ENCODE results near the gene PPP2R5D.
"Not testable (repeated sequence)": the region's sequence is repeated elsewhere in the genome, so short reads cannot be mapped to it uniquely, and the experiment has no call there.

PPP2R5D gene

DNA sequence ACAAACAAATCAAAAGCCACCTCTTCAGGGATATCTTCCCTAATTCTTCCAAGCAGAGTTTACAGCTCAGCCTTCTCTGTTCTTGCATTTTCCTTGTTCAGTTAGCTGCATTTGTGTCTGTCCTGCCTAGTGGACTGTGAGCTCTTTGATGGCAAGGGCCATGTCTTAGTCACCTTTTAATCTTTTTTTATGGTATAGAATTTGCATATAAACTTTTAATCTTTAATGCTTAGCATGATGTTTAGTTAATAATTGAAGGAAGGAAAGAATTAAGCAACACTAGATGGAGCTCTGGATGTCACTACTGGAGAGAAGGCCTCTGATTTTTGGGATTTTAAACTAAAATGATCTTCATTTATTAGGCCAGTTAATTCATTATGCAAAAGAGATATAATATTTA is 12.1 kb downstream of the PPP2R5D start:
- DNase-seq (ENCODE audit: low read depth) = no peak

DNA sequence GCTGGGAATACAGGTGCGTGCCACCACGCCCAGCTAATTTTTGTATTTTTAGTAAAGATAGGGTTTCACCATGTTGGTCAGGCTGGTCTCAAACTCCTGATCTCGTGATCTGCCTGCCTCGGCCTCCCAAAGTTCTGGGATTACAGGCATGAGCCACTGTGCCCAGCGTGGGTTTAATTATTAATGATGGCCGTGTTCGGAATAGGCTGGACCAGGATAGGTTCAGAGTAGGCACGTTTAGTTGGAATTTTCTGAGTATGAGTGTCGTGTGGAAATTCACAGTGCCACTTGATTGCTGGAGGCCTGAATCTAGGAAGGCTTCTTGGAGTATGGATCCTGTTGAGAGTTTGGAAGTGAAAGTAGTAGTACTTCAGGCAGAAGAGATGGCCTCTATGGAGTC is 13.8 kb downstream of the PPP2R5D start:
- DNase-seq (ENCODE audit: low read depth) = not testable (repeated sequence)

DNA sequence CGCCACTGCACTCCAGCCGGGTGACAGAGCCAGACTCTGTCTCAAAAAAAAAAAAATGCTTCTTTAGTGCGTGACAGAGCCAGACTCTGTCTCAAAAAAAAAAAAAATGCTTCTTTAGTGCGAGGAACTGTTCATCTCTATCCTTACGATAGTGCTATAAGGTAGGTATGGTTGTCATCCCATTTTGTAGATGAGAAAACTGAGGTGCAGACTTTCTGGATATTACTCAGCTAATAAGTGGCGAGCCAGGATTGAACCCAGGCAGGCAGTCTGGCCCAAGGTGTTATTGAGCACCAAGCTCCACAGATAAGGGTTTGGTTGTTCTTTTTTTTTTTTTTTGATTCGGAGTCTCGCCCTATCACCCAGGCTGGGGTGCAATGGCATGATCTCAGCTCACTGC is 17.5 kb downstream of the PPP2R5D start:
- DNase-seq (ENCODE audit: low read depth) = no peak

DNA sequence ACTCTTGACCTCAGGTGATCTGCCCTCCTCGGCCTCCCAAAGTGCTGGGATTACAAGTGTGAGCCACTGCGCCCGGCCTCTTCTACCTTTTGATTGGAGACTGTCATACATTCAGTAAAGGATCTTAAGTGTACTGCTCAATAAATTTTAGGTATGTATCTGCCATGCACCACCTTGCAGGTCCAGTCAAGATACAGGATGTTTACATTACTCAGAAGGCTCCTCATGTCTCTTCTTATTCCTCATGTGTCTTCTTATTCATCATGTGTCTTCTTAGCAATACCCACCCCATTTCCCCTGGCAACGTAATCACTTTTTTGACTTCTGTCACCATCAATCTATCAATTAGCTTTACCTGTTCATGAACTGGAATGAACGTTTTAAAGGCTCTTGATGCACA is 21.5 kb downstream of the PPP2R5D start:
- no peak for DNase-seq (ENCODE audit: low read depth)

DNA sequence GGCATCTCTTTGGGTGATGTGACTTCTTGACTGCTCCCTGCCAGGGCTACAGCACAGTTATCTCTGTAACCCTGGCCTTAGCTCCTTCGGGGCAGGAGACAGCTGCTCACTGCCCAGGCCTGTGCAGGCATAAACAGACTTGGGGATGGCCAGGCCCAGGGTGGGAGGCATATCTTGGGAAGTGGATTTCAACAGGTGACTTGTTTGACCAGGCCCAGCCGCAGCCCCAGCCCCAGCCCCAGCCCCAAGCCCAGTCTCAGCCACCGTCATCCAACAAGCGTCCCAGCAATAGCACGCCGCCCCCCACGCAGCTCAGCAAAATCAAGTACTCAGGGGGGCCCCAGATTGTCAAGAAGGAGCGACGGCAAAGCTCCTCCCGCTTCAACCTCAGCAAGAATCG is 21.9 kb downstream of the PPP2R5D start:
- no peak for DNase-seq (ENCODE audit: low read depth)

DNA sequence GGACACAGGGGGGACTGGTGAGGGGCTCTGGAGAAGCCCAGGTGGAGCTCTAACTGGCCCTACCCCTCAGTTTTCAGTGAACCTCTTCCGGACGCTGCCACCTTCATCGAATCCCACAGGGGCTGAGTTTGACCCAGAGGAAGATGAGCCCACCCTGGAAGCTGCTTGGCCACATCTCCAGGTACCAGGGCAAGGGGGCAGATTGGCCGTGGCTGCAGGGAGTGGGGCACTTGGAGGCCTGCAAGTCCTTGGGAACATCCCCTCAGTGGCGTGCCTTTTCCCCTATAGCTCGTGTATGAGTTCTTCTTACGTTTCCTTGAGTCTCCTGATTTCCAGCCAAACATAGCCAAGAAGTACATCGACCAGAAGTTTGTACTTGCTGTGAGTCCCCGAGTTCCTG is 22.8 kb downstream of the PPP2R5D start:
- DNase-seq (ENCODE audit: low read depth) = no peak

DNA sequence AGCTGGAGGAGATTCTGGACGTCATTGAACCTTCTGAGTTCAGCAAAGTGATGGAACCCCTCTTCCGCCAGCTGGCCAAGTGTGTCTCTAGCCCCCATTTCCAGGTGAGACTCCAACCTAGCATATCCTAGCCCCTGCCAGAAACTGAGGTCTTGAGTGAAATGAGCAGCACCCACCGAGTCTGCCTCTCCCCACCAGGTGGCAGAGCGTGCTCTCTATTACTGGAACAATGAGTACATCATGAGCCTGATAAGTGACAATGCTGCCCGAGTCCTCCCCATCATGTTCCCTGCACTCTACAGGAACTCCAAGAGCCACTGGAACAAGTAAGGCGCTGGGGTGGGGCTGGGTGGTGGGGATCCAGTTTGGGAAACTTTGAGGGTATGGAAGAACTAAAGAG is 24.8 kb downstream of the PPP2R5D start:
- no peak for DNase-seq (ENCODE audit: low read depth)

DNA sequence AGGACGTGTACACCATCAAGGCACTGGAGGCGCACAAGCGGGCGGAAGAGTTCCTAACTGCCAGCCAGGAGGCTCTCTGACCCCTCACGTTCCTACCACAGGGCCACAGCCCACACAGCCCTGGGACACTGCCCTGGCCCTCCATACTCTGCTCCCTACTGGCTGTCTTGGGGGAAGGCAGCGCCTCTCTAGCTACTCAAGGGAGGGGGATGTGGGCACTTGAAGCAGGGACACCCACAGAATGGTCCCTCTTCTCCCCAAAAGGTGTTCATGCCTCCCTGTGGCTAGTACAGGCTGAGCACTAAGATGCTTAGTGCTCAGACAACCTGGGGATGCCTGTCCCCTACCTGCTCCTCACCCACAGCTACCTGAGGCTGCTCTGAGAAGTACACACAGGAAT is 26.8 kb downstream of the PPP2R5D start:
- no peak for DNase-seq (ENCODE audit: low read depth)

DNA sequence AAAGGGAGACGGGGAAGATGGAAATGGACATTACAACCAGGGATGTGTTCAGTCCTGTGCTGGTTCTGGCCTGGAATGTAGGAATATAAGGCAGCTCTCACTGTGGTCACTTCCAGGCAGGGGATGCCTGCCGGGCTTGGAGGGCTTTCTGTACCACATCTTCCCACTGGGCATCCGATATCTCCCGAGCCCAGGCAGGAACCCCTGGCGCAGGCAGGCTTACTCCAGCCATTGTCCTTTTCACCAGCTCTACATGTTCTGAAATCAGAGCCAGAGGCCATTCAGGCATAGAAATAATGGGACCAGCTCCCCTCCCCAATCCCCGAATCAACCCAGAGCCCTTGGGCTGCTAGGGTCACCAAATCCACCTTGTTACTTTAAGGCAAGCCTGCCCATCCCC is 28.0 kb downstream of the PPP2R5D start:
- no peak for DNase-seq (ENCODE audit: low read depth)

DNA sequence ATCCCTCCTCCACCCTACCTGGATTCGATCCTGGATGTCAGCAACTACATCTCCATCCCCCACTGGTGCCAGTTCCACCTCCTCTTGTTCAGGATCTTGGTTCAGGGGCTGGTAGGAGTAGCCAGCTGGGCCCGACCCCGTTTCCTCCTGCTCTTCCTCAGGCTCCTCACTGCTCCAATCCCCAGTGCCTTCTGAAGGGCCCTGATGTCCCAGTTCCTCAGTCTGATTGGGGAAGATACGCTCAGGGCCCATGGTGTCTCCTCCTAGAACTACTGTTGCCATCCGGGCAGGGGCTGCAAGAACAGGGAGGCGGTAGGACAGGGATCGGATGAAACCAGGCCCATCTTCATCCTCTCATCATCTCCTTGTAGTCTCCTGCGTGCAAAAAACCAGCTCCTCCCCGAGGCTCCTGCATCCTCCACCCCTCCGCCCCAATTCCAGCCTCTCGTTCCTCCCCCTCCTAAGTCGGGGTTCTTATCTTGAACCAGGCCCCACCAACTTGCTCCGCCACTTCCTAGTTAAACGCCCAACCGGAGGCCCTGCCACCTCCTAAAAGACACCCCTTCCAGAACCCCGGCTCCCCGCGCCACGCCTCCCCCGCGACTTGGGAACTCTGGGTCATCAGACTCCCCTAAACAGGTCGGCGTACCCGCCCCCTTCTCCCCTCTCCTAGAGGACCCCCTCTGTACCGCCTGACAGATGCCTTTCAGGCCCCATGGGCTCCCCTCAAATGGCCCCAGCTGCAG is 28.9 kb downstream of the PPP2R5D start:
- DNase-seq (ENCODE audit: low read depth) = no peak

DNA sequence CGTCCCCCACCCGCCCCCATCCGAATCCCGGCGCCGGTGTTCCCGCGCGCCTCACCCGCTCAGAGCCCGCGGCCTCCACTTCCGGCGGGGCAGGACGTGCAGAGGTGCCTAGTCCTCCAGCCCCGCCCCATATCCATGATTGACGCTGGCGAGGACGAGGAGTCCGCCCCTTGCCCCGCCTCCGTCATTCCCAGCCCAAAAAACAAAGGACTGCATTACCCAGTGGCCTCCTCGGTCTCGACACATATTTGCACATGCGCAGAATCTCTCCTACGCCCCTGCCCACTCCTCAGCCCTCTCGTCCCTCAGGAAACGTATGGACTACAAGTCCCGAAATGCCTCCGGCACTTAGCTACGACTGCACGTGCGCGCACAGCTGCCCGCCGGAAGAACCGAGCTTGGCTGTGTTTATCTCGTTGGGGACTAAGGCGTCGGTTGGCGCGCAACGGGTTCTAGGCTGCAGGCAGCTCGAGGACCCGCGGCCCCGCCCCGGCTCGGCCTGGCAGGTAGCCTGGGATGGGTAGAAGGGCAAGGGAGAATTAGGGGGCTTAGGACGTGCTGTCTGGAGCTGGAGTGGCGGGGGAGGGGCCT is 29.6 kb downstream of the PPP2R5D start, which contains the start of the genes KLHDC3 and MEA1:
KLHDC3 (plus strand) TSS at position 407 of the 591 bp plus-strand sequence. CDS start 2,944 bp downstream, outside the sequence.
MEA1 (minus strand) TSS at position 104 of the 591 bp plus-strand sequence. CDS start 133 bp downstream, outside the sequence.
- DNase-seq (ENCODE audit: low read depth) = peak; percentile 86

DNA sequence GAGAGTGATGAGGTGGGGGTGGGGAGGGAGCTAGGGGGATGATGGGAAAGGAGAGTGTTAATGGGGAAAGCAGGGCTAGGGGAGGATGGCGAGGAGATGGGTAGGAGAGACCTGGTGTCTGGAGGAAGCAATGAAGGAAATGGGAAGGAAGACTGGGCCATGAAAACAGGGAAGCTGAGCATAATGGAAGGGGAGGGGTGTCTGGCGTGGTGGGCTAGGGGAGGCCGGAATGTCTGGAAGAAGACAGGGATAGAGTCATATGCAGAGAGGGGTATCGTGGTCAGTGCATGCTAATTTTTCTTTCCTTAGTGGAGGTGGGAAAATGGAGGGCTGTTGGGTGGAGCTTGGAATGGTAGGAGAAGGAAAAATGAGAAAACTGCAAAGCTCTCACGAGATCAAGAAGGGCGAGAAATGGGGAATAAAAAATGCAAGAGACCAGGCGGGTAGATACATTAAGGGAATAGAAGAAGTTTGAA is 30.1 kb downstream of the PPP2R5D start:
- DNase-seq (ENCODE audit: low read depth) = no peak

DNA sequence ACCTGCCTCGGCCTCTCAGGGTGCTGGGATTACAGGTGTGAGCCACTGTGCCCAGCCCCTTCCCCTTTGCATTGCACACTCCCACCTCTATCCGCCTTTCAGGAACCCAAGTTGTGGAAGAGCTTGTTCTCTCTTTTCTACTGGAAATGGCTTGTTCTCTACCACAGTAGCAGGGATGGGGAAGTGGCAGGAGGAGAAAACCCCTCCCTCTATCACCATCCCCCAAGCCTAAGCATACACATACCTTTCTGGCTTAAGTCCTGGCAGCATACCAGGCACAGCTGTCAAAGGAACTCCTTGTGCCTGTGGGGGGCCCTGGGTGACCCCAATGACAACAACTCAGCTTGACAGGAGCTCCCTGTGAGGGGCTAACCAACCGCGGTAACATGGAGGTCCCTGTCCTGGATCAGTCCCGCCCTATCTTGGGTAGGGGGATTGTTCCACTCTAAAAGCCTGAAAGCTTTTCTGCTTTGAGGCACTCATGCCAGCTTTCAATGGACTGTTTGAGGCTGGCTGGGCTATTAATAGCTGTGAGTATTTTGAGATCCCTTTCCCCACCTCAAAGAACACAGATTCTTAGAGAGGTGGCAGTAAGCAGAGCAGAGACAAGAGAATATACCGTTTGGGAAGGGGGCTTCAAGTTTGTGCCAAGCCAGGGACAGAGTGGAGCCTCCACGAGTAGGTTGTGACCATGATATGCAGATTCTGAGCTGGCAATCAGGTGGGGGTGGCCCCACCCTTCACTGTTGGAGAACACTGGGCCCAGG is 32.0 kb downstream of the PPP2R5D start:
- DNase-seq (ENCODE audit: low read depth) = no peak

DNA sequence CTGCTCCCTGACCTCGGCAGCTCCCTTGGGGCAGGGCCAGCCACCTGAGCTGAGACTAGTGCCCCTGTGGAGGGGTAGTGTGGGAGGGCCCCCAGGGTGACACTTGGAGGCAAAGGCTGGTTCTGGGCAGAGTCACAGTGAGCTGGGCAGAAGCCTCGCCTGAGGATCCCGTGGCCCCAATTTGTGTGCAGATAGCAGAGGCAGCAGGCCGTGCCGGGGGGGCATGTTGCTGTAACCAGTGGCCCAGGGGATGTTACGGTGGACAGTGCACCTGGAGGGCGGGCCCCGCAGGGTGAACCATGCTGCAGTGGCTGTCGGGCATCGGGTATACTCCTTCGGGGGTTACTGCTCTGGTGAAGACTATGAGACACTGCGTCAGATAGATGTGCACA is 32.6 kb downstream of the PPP2R5D start:
- DNase-seq (ENCODE audit: low read depth) = no peak

DNA sequence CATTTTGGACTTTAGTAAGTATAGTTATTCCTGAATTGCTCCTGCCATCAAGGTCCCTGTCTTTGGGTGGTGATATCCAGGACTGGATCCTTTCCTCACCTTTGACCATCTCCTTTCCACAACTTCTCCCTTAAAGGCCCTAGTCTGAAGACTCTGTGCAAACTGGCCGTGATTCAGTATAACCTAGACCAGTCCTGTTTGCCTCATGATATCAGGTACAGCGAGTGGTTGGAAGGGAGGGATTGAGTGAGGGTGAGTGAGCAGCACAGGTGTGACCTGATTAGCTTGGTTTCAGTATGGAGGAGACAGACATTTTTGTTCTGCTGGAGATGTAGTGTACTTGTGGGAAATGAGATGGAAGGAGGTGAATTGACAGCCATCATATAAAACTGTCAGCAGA is 34.8 kb downstream of the PPP2R5D start:
- no peak for DNase-seq (ENCODE audit: low read depth)

DNA sequence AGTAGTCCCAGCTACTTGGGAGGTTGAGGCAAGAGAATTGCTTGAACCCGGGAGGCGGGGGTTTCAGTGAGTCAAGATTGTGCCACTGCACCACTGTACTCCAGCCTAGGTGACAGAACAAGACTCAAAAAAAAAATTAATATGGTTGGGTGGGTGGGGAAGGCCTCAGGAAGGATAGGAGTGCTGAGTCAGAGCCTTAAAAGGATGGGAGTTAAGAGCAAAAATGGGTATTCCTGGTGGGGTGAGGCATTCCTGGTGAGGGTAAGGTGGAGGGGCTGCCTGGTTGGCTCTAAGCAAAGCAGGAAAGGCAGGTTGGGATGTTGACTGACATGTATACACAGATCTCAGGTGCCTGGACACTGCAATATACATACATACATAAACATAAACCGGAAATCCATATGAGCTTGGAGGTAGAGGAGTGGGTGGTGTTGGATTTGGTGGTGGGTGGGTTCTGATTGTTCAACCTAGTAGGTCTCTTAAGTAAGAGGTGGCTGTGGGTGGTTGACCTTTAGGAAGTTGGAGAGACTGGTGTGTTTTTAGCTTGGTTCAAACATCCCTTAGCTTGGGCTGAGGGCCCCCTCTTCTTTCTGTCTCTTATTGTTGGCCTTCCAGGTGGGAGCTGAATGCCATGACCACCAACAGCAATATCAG is 35.8 kb downstream of the PPP2R5D start:
- DNase-seq (ENCODE audit: low read depth) = no peak

DNA sequence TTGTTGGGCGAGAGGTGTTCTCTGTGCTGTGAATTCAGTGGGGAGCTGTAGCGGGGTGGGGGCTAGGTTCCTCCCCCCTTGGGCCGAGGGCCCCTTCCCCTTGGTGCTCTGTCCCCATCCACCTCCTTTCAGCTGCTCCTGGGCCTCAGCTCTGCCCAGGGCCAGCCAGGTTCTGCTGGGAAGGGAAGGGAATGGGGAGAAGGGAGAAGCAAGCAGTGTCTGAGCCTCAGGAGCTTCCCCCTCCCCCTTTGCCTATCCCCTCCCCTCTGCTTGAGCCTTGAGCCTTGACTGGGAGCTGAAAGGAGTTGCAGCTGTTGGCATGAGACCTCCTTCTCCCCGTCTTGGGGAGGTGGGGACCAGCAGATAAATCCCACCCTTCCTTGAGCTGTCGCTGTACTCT is 36.5 kb downstream of the PPP2R5D start:
- DNase-seq (ENCODE audit: low read depth) = no peak

DNA sequence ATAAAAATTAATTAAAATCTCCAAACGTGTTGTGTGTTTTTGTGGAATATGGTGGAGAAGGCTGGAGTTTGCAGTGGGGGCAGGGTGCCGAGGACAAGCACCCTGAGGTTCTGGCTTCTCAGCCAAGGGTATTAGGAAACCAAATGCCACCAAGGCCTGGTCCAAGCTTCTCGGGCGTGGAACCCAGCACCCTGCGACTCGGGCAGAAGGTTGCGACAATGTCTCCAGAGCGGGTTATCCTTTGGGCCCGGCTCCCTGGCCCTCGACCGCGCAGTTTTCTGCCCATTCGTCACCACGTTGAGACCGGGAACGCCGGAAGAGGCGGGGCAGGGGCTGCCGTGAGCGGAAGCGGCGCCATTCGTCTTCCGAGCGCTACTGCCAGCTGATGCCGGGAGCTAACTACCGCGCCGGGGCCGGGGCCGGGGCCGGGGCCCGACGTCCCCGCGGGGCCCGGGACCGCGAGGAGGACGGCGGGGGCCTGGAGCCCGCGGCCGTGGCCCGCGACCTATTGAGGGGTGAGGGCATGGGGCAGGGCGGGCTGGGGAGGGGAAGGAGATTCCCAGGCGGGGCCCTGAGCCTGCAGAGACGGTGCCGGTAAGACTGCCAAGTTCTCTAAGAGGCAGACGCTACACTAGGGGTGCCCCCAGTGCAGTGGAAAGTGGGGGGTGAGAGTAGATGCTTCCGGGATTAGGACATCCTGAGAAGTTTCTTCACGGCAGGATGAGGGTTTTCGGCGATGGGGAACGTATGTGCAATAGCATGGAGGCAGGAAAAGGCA is 37.1 kb downstream of the PPP2R5D start, which contains the start of gene RRP36:
RRP36 (plus strand) TSS at position 354 of the 778 bp plus-strand sequence; CDS start at position 386, 32 bp downstream.
- DNase-seq (ENCODE audit: low read depth) = peak; percentile 53

DNA sequence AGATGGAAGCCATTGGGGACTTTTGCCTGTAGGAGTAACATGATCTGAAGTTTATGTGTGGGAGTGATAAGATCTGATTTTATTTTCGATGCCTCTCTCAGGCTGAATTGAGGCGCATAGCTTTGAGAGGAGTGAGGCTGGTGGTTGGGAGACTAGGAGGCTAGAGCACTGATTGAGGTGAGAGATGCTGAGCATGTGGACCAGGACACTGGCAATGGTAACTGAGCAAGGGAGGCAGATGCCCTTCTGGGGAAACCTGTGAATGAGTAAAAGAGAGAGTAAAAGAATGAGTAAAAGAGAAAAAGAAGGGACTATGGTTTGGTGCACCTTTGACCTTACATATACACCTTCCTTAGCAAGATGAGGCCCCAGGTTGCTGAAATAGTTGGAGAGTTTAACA is 40.1 kb downstream of the PPP2R5D start:
- DNase-seq (ENCODE audit: low read depth) = no peak

DNA sequence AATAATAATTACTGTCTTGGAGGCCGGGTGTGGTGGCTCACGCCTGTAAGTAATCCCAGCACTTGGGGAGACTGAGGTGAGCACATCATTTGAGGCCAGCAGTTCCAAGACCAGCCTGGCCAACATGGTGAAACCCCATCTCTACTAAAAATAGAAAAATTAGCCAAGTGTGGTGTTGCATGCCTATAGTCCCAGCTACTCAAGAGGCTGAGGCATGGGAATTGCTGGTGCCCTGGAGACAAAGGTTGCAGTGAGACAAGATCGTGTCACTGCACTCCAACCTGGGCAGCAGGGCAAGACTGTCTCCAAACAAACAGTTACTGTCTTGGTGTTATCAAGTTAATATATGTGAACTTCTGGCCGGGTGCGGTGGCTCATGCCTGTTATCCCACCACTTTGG is 42.0 kb downstream of the PPP2R5D start:
- DNase-seq (ENCODE audit: low read depth) = no peak

DNA sequence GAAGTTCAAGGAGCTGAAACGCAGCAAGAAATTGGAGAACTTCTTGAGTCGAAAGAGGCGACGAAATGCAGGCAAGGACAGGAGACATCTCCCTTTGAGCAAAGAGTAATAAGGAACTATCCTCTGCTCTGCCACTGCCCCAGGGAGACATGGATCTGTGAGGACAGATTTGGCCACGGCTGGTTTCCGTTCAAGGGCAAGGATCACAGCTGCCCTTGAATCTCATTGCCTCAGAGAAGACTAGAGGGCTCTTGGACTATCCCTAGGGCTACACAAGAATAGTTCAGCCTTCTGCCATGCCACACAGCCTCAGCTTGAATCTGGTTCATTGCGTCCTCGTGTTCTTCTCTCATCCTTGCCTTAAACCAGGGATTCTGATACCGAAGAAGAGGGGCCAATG is 44.8 kb downstream of the PPP2R5D start:
- DNase-seq (ENCODE audit: low read depth) = no peak

All from stimulated activated CD8-positive, alpha-beta memory T cell treated with anti-CD3 and anti-CD28 coated beads, Interleukin-15, amount 100 ng/mL, for 24 hours (primary cell).